GM12875 (cell line): Measurements from ENCODE around the gene CDH4.

Experiments
- H3K4me3 ChIP-seq: one replicate; pipeline ENCODE4 v1.5.1; 2011; ENCODE audit warnings: low read depth, low read length, control low read depth
- TF ChIP-seq, protein P1 (sequence below): IDR thresholded peaks from 2 replicates; pipeline ENCODE4 v1.5.1; 2011; ENCODE audit warnings: low read depth, mild to moderate bottlenecking, control low read depth, inconsistent platforms, low read length, moderate library complexity, borderline replicate concordance; ENCODE audit not compliant: insufficient read depth

The CDH4 gene

DNA sequence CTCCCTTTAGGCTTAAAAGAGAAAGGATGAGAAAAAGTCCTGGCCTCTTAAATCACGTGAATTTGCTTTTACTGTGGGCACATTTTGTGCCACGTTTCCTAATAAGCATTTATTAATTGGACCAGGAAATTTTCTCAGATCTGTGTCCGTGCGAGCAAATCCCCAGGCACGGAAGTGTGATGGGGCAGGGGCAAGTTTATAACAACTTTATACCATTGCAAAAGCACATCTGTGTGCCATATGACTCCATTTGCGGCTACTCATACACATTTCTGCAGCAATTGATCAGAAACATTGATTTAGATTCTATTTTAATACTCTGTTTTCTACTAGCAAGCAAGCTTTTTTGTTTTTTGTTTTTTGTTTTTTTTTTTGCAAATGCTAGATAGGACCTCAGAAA, 440.4 kb downstream of the CDH4 start:
- TF ChIP-seq, protein P1, sequence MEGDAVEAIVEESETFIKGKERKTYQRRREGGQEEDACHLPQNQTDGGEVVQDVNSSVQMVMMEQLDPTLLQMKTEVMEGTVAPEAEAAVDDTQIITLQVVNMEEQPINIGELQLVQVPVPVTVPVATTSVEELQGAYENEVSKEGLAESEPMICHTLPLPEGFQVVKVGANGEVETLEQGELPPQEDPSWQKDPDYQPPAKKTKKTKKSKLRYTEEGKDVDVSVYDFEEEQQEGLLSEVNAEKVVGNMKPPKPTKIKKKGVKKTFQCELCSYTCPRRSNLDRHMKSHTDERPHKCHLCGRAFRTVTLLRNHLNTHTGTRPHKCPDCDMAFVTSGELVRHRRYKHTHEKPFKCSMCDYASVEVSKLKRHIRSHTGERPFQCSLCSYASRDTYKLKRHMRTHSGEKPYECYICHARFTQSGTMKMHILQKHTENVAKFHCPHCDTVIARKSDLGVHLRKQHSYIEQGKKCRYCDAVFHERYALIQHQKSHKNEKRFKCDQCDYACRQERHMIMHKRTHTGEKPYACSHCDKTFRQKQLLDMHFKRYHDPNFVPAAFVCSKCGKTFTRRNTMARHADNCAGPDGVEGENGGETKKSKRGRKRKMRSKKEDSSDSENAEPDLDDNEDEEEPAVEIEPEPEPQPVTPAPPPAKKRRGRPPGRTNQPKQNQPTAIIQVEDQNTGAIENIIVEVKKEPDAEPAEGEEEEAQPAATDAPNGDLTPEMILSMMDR, result no peak

GRCh38 chr20:61693055-61693600, 441.1 kb downstream of the CDH4 start:
- TF ChIP-seq, protein P1, result no peak
- H3K4me3 ChIP-seq, result no peak overlapping the region

More for the DNA sequence above, 440.4 kb downstream of the CDH4 start:
- H3K4me3 ChIP-seq, result no peak overlapping the region

GRCh38 chr20:61694682-61695081, 442.6 kb downstream of the CDH4 start:
- no peak overlapping the region for H3K4me3 ChIP-seq
- TF ChIP-seq, protein P1, result no peak

- H3K4me3 ChIP-seq, result no peak overlapping the region
- TF ChIP-seq, protein P1, result no peak
These were observed 443.7 kb downstream of the CDH4 start for GRCh38 chr20:61695741-61696140.

GRCh38 chr20:61696181-61696735, 444.2 kb downstream of the CDH4 start:
- no peak overlapping the region for H3K4me3 ChIP-seq
- TF ChIP-seq, protein P1, result no peak

- TF ChIP-seq, protein P1, result no peak
These were observed 445.9 kb downstream of the CDH4 start for GRCh38 chr20:61697666-61698597.

More at GRCh38 chr20:61697666-61698597, 445.9 kb downstream of the CDH4 start:
- H3K4me3 ChIP-seq, result no peak overlapping the region
